ENCODE data around the gene RELL2. TPM values are rescaled to one million over a fixed set of nuclear protein-coding genes. Genes with fewer than 3 reads are reported as not detected.

The RELL2 gene
- total RNA-seq, 6 donors from 2014 or later: 2.6 to 9.4 (median 6.5) TPM

DNA sequence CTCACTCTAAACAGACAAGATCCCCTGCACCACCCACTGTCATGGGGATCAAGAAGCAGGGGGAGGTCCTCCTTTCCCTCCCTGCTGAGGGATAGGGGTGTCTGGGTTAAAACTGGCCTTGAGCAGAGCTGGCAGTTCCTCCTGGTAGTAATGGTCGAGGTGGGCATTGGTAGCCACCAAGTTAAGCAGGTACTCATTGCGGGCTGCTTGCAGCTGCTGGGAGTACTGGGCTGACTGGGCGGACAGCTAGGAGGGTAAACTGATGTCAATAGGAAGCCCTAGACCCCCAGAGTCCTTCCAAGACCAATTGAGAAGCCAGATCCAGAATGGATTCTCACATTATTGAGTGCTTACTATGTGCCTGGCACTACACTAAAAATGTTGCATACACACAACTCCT is 11.1 kb downstream of the RELL2 start:
- Histone ChIP-seq H3K27ac (no peak overlapping the region), H3K9me3 (no peaks in the 10 kb centered on the region), H3K4me3 (no peak overlapping the region), H3K4me1 (peaks cover 5 to 14% (median 13%) of the 10 kb centered on the region in 4 donors), H3K27me3 (no peaks in the 10 kb centered on the region), H3K36me3 (peaks cover 0 to 45% (median 19%) of the 10 kb centered on the region in 4 donors)
- WGBS, 2 donors: 66 to 67% methylated on average over 2 to 3 of the region's 3 CpGs
- DNase-seq (no peak), ATAC-seq (ENCODE audit: low FRiP score in 2 of 2) (no peak)
- TF ChIP-seq EP300 (IDR thresholded peaks at IDR 0.05) (no peak), POLR2AphosphoS5 (IDR thresholded peaks at IDR 0.05) (no peak), POLR2A (IDR thresholded peaks at IDR 0.05) (no peak), CTCF (IDR thresholded peaks at IDR 0.05) (no peak)

DNA sequence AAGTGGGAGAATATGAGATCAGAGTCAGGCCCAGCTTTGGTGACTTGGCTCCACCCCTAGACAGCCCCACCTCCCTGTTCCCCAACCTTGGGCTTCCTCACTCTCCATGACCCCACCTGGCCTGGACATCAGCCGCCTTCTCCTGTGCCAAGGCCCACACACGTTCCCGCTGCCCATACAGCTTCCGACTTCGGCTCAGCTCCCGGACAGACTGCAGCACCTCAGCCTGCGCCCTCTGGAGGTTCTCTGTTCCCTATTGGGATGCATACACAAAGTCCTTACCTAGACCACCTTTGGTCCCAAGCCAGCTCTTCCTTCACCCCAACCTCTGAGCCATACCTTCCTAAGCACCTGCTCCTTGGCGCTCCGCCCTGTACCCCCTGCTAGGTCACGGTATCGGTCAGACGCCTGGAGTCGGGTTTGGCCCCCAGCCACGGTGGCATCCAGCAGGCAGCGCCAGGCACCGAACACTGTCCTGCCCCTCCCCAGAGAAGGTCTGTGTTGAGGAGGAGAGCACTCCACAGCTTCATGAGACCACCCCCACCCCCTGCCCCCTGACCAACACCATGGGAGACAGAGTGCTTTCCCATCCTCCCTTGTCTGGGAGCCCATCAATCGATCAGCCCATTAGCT is 12.4 kb downstream of the RELL2 start:
- no peaks in the 10 kb centered on the region for H3K9me3 ChIP-seq
- 93 to 97% methylated on average over 16 to 17 of the region's 17 CpGs for WGBS, 2 donors
- no peak overlapping the region for H3K27ac ChIP-seq
- peaks cover 5 to 14% (median 13%) of the 10 kb centered on the region in 4 donors for H3K4me1 ChIP-seq
- no peak for ATAC-seq (ENCODE audit: low FRiP score in 2 of 2)
- peaks cover 0 to 46% (median 27%) of the 10 kb centered on the region in 4 donors for H3K36me3 ChIP-seq
- TF ChIP-seq CTCF (IDR thresholded peaks at IDR 0.05) (no peak), POLR2A (IDR thresholded peaks at IDR 0.05) (no peak), POLR2AphosphoS5 (IDR thresholded peaks at IDR 0.05) (no peak), EP300 (IDR thresholded peaks at IDR 0.05) (no peak)
- H3K4me3 ChIP-seq: no peak overlapping the region
- DNase-seq: peak in 1 of 2 donors; percentile 58
- H3K27me3 ChIP-seq: no peaks in the 10 kb centered on the region

GRCh38 chr5:141649972-141650371 is 13.2 kb downstream of the RELL2 start:
- H3K9me3 ChIP-seq: no peaks in the 10 kb centered on the region
- no peak overlapping the region for H3K4me3 ChIP-seq
- ATAC-seq (ENCODE audit: low FRiP score in 2 of 2): no peak
- peaks cover 0 to 43% (median 25%) of the 10 kb centered on the region in 4 donors for H3K36me3 ChIP-seq
- H3K27ac ChIP-seq: no peak overlapping the region
- peaks cover 5 to 14% (median 13%) of the 10 kb centered on the region in 4 donors for H3K4me1 ChIP-seq
- no peak for DNase-seq
- TF ChIP-seq POLR2A (IDR thresholded peaks at IDR 0.05) (no peak), CTCF (IDR thresholded peaks at IDR 0.05) (no peak), EP300 (IDR thresholded peaks at IDR 0.05) (no peak), POLR2AphosphoS5 (IDR thresholded peaks at IDR 0.05) (no peak)
- H3K27me3 ChIP-seq: no peaks in the 10 kb centered on the region

- ATAC-seq (ENCODE audit: low FRiP score in 2 of 2): peak; percentile 95 to 98
- H3K36me3 ChIP-seq: peaks cover 0 to 43% (median 27%) of the 10 kb centered on the region in 4 donors
- TF ChIP-seq CTCF (IDR thresholded peaks at IDR 0.05) (no peak), POLR2AphosphoS5 (IDR thresholded peaks at IDR 0.05) (peak; percentile 31 to 34), EP300 (IDR thresholded peaks at IDR 0.05) (no peak), POLR2A (IDR thresholded peaks at IDR 0.05) (peak in 1 of 4 donors; percentile 57)
- H3K4me3 ChIP-seq: peak within 1 kb of the TSS; percentile 46 to 71 (median 60)
- no peaks in the 10 kb centered on the region for H3K27me3 ChIP-seq
- H3K4me1 ChIP-seq: peaks cover 5 to 14% (median 13%) of the 10 kb centered on the region in 4 donors
- peak; percentile 95 to 98 for DNase-seq
- no peaks in the 10 kb centered on the region for H3K9me3 ChIP-seq
- 8 to 15% methylated on average over 11 to 32 of the region's 50 CpGs for whole genome bisulfite sequencing, 2 donors
- peak within 1 kb of the TSS; percentile 19 to 78 (median 73) for H3K27ac ChIP-seq
Observed at GRCh38 chr5:141650851-141651727, 14.3 kb downstream of the RELL2 start, which contains the start of gene FCHSD1. Gene FCHSD1 (minus strand): TSS chr5:141651418. CDS start chr5:141651368, 50 bp downstream.
